AG09309 (cell line): Measurements from ENCODE around the gene STAC2.

Source experiments
- DNase-seq: peaks from one replicate; pipeline ENCODE4 v3.0.0-alpha.2; 2010; ENCODE audit warnings: low read depth
- H3K4me3 ChIP-seq: 2 replicates; pipeline ENCODE4 v1.5.1; 2011; ENCODE audit warnings: mild to moderate bottlenecking, low read depth, low read length, moderate library complexity; ENCODE audit not compliant: control insufficient read depth
- CTCF ChIP-seq: IDR thresholded peaks from 2 replicates; pipeline ENCODE4 v1.5.1; 2011; ENCODE audit warnings: mild to moderate bottlenecking, low read depth, low read length, inconsistent platforms; ENCODE audit not compliant: insufficient read depth, control insufficient read depth; ENCODE audit errors: missing control alignments

Gene STAC2

GRCh38 chr17:39239640-39240314, 14.0 kb upstream of the STAC2 start:
- no peak overlapping the region for H3K4me3 ChIP-seq
- no peak for DNase-seq
- peak; percentile 62 for TF ChIP-seq CTCF

GRCh38 chr17:39238311-39238972, 12.7 kb upstream of the STAC2 start:
- H3K4me3 ChIP-seq: no peak overlapping the region
- DNase-seq: no peak
- no peak for TF ChIP-seq CTCF

GRCh38 chr17:39237586-39237985, 11.8 kb upstream of the STAC2 start:
- H3K4me3 ChIP-seq: no peak overlapping the region
- no peak for DNase-seq
- no peak for TF ChIP-seq CTCF

GRCh38 chr17:39236981-39237441, 11.3 kb upstream of the STAC2 start:
- no peak overlapping the region for H3K4me3 ChIP-seq
- DNase-seq: no peak
- no peak for TF ChIP-seq CTCF

- no peak for DNase-seq
- no peak overlapping the region for H3K4me3 ChIP-seq
- TF ChIP-seq CTCF: no peak
Observed at GRCh38 chr17:39236450-39236927, 10.7 kb upstream of the STAC2 start.

- TF ChIP-seq CTCF: peak; percentile 76
- H3K4me3 ChIP-seq: no peak overlapping the region
- no peak for DNase-seq
Observed at GRCh38 chr17:39235555-39236449, 10.1 kb upstream of the STAC2 start.
